Amygdala (tissue), 56 donors: Measurements from ENCODE around the gene LFNG.
"Not testable (repeated sequence)": the region's sequence is repeated elsewhere in the genome, so short reads cannot be mapped to it uniquely, and the experiment has no call there.

Experiments
- DNase-seq, 56 donors: peaks; one replicate each; lab custom pipeline; 2025; lab: John Stamatoyannopoulos, UW

LFNG gene

DNA sequence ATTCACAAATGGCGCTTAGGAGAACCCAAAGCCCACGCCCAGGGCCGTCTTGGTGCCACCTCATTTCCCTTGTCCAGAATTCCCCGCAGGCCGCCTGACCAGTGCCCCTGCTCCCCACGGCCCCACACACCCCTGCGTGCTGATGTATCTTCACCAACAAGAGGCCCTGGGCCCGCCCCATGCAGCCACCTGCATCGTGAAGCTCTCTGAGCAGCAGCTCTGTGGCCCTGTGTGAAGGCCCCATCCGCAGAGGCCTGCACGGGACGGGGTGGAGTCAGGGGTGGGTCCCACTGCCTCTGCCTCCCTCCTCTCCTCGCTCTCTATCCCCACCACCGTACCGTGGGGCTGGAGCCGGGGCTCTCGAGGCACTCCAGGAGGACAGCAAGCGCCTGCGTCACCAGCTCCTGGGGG lies 21.1 kb downstream of the LFNG start:
- no peak for DNase-seq

DNA sequence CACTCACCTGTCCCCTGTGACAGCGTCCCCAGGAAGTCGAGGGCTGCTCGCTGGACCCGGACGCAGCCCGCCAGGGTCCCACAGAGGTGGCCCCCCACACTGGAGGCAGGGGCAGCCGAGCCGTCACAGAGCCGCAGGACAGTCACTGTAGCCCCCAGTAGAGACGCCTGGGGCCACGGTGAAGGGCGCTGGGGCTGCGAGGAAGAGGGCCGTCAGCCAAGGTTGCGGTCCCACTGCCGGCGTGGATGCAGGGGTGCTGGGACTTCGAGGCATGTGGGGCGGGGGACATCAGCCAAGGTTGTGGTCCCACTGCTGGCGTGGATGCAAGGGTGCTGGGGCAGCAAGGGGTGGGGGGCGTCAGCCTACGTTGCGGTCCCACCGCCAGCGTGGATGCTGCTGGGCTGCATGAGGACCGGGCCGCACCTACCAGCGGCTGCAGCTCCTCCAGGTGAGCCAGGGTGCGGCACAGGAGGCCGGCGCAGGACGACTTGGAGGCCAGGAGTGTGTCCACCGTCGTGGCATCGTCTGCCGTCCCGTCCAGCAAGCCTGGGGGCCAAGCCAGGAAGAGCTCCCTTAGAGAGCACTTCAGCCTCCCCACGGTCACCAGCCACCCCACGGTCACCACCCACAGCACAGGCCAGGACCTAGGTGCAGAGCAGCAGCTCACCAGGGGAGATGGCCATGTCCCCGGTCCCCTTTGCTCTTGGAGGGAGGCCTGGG lies 21.9 kb downstream of the LFNG start:
- no peak for DNase-seq

GRCh38 chr7:2542011-2542915 lies 22.7 kb downstream of the LFNG start:
- DNase-seq = no peak

DNA sequence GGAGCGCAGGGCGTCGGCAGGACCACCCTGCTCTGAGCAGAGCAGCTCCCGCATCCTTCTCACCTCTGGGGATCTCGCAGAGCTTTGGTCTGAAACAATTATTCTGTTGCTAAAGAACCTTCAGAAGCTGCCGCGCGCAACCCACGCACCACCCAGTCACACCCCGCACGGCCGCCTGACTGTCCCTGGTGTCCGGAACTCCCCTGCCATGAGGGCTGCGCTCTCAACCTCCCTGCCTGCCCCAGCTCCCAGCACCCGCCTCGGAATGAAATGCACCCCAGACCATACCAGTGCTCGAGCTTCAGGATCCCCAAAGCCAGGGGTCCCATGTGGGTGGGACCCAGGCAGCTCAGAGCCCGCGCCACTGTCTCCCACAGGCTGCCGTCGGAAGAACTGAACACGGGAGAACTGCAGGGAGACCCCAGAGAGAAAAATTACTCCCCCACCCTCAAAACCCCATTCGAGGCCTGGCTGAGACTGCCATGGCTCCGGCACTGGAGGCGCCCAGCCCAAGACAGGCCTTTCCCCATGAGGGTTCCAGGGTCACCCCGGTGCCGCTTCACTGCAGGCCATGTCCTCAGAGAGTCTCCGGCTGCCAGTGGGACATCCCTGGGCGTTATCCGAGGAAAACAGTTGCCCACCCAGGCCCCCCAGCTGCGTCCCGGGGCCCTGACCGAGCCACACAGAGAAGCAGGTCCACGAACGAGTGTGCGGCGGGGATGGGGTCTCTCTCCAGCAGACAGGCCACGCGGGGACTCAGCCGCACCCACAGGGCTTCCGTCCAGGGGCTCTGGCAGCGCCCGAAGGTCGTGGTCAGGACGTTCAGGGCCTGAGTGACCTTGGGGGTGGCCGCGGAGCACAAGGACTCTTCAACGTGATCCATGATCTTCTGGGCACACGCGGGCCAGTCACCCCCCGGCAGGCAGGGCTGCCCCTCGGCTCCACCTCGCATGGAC lies 23.6 kb downstream of the LFNG start:
- no peak for DNase-seq

DNA sequence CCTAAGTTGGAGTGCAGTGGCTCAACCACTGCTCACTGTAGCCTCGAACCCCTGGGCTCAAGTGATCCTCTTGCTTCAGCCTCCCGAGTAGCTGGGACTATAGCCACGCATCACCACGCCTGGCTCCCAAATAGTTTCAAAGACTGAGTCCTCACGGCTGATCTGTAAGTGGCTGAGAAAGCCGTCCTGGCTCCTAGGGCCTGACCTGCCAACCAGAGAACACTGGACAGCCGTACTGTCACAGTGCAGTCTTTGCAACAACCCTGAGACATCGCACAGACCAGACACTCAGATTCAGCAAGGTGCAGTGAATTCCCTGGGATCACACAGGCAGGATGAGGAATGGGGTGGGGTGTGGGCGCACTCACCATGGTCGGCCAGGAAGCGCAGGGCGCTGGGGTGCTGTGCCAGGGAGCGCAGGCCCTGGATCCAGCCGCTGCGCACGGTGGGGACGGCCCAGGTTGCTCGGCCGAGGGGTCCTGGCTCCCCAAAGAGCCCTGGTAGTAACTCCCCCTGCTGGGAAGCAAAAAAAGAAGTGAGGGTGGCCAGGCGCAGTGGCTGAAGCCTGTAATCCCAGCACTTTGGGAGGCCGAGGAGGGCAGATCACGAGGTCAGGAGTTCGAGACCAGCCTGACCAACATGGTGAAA lies 25.1 kb downstream of the LFNG start:
- DNase-seq = no peak

DNA sequence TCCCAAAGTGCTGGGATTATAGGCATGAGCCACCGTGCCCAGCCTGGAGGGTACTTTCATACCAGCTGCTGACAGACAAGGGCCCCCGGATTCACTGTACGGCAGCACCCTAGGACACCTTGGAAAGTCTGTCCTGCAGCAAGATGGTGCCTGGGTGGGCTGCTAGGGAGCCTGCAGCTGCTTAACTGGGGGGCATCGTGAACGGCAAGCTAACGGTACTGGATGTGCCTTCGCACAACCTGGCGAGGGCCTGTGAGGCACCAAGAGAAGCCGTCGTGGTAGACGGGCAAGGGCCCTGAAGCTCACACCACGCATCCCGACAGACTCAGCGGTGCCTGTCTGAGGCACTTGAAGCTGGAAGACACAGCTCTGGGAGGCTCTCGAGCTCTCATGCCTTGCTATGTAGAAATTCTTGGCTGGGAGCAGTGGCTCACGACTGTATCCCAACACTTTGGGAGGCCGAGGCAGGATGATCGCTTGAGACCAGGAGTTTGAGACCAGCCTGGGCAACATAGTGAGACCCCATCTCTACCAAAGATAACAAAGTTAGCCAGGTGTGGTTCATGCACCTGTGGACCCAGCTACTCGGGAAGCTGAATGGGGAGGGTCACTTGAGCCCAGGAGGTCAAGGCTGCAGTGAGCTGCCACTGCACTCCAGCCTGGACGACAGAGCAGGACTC lies 26.3 kb downstream of the LFNG start:
- no peak for DNase-seq

GRCh38 chr7:2546776-2547586 lies 27.4 kb downstream of the LFNG start:
- DNase-seq = no peak

DNA sequence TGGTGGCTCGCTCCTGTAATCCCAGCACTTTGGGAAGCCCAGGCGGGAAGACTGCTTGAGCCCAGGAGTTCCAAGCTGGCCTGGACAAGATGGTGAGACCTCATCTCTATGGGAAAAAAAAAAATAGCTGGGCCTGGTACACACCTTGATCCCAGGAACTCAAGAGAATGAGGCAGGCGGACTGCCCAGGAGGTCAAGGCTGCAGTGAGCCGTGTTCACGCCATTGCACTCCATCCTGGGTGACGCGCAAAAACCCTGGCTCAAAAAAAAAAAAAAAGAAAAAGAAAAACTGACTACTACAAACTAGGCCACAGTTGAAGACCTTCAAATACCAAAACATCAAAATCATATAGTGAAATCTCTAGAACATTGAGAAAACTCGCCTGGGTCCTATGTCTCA lies 31.8 kb downstream of the LFNG start:
- DNase-seq = no peak

DNA sequence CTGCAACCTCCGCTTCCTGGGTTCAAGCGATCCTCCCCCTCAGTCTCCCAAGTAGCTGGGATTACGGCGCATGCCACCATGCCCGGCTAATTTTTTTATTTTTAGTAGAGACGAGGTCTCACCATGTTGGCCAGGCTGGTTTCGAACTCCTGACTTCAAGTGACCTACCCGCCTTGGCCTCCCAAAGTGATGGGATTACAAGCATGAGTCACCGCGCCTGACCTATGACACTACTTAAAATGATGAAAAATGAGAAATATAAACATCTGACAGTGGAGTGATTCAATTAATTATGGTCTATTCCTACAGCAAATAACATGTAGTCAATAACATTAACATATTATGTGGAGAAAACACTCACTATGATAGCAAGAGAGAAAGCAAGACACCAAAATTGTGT lies 33.5 kb downstream of the LFNG start:
- no peak for DNase-seq

DNA sequence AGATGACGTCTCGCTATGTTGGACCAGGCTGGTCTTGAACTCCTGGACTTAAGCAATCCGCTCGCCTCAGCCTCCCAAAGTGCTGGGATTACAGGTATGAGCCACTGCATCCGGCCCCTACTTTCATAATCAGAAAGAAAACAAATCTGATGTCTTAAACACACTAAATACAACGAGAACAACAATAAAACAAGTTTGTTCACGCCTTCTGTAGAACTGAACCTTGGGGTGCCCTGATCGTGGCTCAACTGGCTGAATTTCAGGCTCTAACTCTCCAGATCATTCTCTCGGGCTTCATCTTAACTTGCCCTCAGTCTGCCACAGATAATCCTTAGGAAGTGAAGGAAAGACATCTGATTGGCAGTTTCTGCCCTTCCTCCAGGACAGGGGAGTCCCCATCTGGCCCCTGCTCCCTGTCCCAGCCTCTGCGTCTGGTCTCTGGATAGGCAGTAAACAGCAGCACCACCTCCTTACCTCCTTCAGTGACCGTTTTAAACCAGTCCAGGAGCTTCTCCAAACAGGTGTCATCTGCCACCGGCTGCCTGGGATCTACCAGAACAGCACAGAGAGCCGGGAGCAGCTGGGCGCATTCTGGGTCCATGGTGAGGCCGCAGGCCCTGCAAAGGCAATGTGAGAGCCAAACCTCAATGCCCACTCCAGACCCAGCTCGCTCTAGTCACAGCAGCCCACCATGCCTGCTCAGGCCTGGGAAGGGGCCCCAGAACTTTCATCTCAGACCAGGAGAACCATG lies 34.4 kb downstream of the LFNG start:
- no peak for DNase-seq

DNA sequence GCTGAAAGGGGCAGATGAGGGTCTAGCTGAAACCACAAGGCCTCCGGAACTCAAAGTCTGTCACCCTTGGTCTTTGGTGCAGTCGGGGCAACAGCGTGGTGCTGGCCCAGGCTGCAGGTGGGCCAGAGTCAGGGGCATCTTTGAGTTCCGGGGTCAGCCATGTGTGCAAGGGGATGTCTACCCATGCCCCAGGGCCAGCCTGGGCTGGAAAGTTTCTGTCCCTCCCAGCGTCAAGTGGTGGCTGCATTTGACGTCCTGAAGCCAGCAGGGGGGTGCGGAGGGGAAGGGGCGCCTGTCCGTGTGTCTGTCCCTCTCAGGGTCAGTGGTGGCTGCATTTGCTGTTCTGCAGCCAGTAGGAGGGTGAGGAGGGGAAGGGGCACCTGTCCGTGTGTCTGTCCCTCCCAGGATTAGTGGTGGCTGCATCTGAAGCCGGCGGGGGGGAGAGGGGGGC lies 35.1 kb downstream of the LFNG start:
- DNase-seq = no peak

DNA sequence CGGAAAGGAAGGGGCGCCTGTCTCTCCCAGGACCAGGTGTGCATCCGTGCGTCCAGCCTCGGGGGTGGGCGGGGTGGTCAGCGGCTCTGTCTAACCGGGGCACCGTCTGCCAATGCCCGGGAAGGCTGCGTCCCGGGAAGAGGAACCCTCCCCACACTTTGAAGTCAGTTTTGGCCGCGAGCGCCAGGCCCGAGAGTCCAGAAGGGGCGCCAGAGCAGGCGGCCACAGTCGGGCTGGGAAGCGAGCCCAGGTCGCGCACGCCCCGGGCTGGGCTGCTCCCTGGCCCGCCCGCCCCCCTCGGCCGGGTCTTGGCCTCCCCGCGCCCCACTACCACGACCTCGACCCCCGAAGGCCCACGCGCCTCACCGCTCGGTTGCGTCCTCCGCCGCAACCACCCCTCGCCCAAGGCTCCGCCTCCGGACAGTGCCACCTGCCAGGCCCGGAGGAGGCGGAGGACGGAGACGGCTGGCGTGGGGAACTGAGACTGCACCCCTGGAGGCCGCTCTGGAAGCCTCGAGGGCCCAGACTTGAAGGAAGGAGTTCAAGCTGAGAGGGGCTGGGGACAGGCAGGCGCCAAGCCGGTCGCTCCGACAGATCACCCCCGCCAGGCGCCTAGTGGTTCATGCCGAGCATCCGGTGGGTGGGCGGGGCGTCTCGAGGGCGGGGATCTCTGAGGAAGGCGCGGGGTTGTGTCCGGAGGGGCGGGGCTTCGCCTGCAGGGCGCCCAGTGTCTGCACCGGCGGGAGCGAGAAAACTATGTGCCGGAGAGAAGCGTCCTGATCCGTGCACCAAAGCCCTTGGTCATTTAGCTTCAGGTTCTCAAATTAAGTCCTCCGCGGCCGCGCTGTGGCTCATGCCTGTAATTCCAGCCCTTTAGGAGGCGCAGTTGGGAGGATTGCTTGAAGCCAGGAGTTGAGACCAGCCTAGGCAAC lies 35.8 kb downstream of the LFNG start, which contains the start of gene BRAT1:
BRAT1 (minus strand) TSS at position 404 of the 932 bp plus-strand sequence. CDS start 1,093 bp downstream, outside the sequence.
- DNase-seq = peak; percentile 51 to 98 (median 90)

- DNase-seq = peak; percentile 25 to 92 (median 80)
These were observed 39.2 kb downstream of the LFNG start, which contains the start of gene IQCE for GRCh38 chr7:2558629-2559282. IQCE (plus strand) TSS chr7:2558979; CDS start chr7:2559182, 203 bp downstream.

DNA sequence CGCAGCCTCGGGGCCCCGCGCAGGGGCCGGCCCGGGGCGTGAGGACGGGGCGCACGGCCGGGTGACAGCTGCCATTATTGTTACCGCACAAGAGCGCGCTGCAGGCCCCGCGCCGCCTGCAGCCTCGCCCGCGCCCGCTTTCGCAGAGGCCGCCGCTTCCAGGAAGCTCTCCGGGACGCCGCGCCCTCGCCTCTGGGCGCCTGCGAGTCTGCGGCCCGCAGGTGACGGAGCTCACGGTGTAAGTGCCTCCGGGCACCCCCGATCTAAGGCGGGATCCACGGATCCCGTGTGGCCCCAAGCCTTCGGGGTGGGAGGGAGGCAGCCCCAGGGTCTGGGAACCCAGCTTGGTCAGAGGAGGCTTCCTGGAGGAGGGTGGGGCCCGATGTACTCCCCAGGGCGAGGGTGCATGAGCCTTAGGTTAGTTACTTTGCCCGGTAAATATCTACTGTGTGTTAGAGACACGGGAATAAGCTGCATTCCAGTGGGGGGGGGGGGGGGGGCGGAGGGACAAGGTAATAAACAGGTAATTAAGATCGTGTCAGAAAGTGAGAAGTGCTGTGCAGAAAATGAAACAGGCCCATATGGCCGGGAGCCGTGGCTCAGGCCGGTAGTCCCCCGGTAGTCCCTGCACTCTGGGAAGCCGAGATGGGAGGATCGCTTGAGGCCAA lies 39.8 kb downstream of the LFNG start:
- no peak for DNase-seq

DNA sequence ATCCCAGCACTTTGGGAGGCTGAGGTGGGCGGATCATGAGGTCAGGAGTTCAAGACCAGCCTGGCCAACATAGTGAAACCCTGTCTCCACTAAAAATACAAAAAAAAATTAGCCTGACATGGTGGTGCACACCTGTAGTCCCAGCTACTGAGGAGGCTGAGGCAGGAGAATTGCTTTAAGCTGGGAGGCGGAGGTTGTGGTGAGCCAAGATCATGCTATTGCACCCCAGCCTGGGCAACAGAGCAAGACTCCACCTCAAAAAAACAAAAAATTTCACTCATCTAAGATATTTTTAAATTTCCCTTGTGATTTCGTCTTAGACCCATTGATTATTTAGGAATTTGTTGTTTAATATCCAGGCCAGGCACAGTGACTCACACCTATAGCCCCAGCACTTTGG lies 44.4 kb downstream of the LFNG start:
- not testable (repeated sequence) for DNase-seq
